CD4-positive, alpha-beta T cell treated with Interleukin-2 at 100 ng/mL for 4 hours (primary cell): ENCODE data around the gene MGAT5.

Experiments
- DNase-seq: peaks from one replicate; pipeline ENCODE4 v3.0.0-alpha.2; 2020; ENCODE audit warnings: low spot score

MGAT5 gene

GRCh38 chr2:134335601-134336000 lies 81.7 kb downstream of the MGAT5 start:
- no peak for DNase-seq

GRCh38 chr2:134336352-134336751 lies 82.5 kb downstream of the MGAT5 start:
- DNase-seq, result no peak

GRCh38 chr2:134336921-134337320 lies 83.0 kb downstream of the MGAT5 start:
- DNase-seq, result no peak

- DNase-seq, result no peak
Measured at GRCh38 chr2:134337631-134338030, 83.8 kb downstream of the MGAT5 start.

- no peak for DNase-seq
Measured at GRCh38 chr2:134338208-134338607, 84.3 kb downstream of the MGAT5 start.

GRCh38 chr2:134341476-134341875 lies 87.6 kb downstream of the MGAT5 start:
- no peak for DNase-seq

GRCh38 chr2:134344954-134345697 lies 91.3 kb downstream of the MGAT5 start:
- DNase-seq, result no peak

GRCh38 chr2:134346141-134346540 lies 92.3 kb downstream of the MGAT5 start:
- no peak for DNase-seq

- no peak for DNase-seq
Measured at GRCh38 chr2:134347756-134348155, 93.9 kb downstream of the MGAT5 start.

GRCh38 chr2:134348239-134348638 lies 94.4 kb downstream of the MGAT5 start:
- no peak for DNase-seq

GRCh38 chr2:134348760-134349159 lies 94.9 kb downstream of the MGAT5 start:
- no peak for DNase-seq

GRCh38 chr2:134351016-134351415 lies 97.1 kb downstream of the MGAT5 start:
- no peak for DNase-seq

- no peak for DNase-seq
Measured at GRCh38 chr2:134351899-134352298, 98.0 kb downstream of the MGAT5 start.

- no peak for DNase-seq
Measured at GRCh38 chr2:134352844-134353243, 99.0 kb downstream of the MGAT5 start.

- no peak for DNase-seq
Measured at GRCh38 chr2:134354611-134355010, 100.7 kb downstream of the MGAT5 start.

GRCh38 chr2:134357814-134358213 lies 103.9 kb downstream of the MGAT5 start:
- DNase-seq, result no peak

- no peak for DNase-seq
Measured at GRCh38 chr2:134359367-134360081, 105.7 kb downstream of the MGAT5 start.

GRCh38 chr2:134360745-134361487 lies 107.0 kb downstream of the MGAT5 start:
- no peak for DNase-seq

- DNase-seq, result no peak
Measured at GRCh38 chr2:134361648-134362047, 107.8 kb downstream of the MGAT5 start.

GRCh38 chr2:134362152-134362668 lies 108.3 kb downstream of the MGAT5 start:
- no peak for DNase-seq

- DNase-seq, result no peak
Measured at GRCh38 chr2:134362740-134363139, 108.9 kb downstream of the MGAT5 start.

- no peak for DNase-seq
Measured at GRCh38 chr2:134365356-134365755, 111.5 kb downstream of the MGAT5 start.

GRCh38 chr2:134366359-134366758 lies 112.5 kb downstream of the MGAT5 start:
- DNase-seq, result no peak
